Measurements from ENCODE around the gene RFTN1. TPM values are rescaled to one million over a fixed set of nuclear protein-coding genes. Genes with fewer than 3 reads are reported as not detected.

RFTN1 gene
- total and polyA plus RNA-seq, 9 of the 15 experiments (the other 6 are each of a cell fraction or from before 2014, with no cell fraction given) = 0.08 to 0.51 (median 0.11) TPM; not detected in 6

GRCh38 chr3:16543242-16543864 is 29.9 kb upstream of the RFTN1 start (continued):
- TF ChIP-seq ZNF384 (IDR thresholded peaks at IDR 0.05; ENCODE audit: low read depth, low read length) (no peak), MYBL2 (IDR thresholded peaks at IDR 0.05; ENCODE audit: low read depth) (no peak), MYBL2 (CRISPR knock-in tag; IDR thresholded peaks at IDR 0.05; ENCODE audit: borderline replicate concordance) (no peak), DLX4 (CRISPR knock-in tag; IDR thresholded peaks at IDR 0.05) (no peak), PHF8 (IDR thresholded peaks at IDR 0.05; ENCODE audit: borderline replicate concordance, low read length) (no peak), ZNF41 (CRISPR knock-in tag; conservative IDR thresholded peaks at IDR 0.05) (no peak), RREB1 (CRISPR knock-in tag; IDR thresholded peaks at IDR 0.05) (no peak), HMG20B (CRISPR knock-in tag; IDR thresholded peaks at IDR 0.05) (no peak), HDAC8 (tag; IDR thresholded peaks at IDR 0.05) (no peak), GMEB1 (CRISPR knock-in tag; IDR thresholded peaks at IDR 0.05) (no peak)
